GM23338 (cell line): Measurements from ENCODE around the gene ZXDC. TPM values are rescaled to one million over a fixed set of nuclear protein-coding genes. Genes with fewer than 3 reads are reported as not detected.

Experiments used
- ATAC-seq: fragments of 200-7000 bp; cut with Tn5 transposase; 3 replicates; pipeline ENCODE4 v1.9.1; 2020
- DNase-seq: peaks from one replicate; pipeline ENCODE4 v3.0.0-alpha.2; 2015; ENCODE audit warnings: low spot score
- H2AFZ ChIP-seq: fragments of 200-600 bp; sonication (generic); 2 replicates; pipeline ENCODE4 v1.8.0; 2016; ENCODE audit warnings: antibody characterized with exemption, mild to moderate bottlenecking, moderate library complexity
- H3F3A ChIP-seq: fragments of 200-600 bp; sonication (generic); replicated peaks from 2 replicates; pipeline ENCODE4 v1.8.0; 2017; ENCODE audit warnings: antibody characterized with exemption, mixed run types, low read depth
- H3K27ac ChIP-seq: fragments of 200-600 bp; sonication (generic); 2 replicates; pipeline ENCODE4 v1.6.1; 2016; ENCODE audit warnings: low read depth
- H3K27me3 ChIP-seq: fragments of 200-600 bp; sonication (generic); 2 replicates; pipeline ENCODE4 v1.8.0; 2016; ENCODE audit warnings: mild to moderate bottlenecking, mixed run types, moderate library complexity; ENCODE audit not compliant: insufficient read depth
- H3K36me3 ChIP-seq: fragments of 200-600 bp; sonication (generic); 2 replicates; pipeline ENCODE4 v1.8.0; 2016; ENCODE audit warnings: mild to moderate bottlenecking; ENCODE audit not compliant: insufficient read depth
- H3K4me1 ChIP-seq: fragments of 200-600 bp; sonication (generic); 2 replicates; pipeline ENCODE4 v1.8.0; 2016; ENCODE audit warnings: mild to moderate bottlenecking, moderate library complexity; ENCODE audit not compliant: insufficient read depth
- H3K4me2 ChIP-seq: fragments of 200-600 bp; sonication (generic); 2 replicates; pipeline ENCODE4 v1.7.1; 2017; ENCODE audit warnings: mixed run types
- H3K4me3 ChIP-seq: fragments of 200-600 bp; sonication (generic); 2 replicates; pipeline ENCODE4 v1.6.1; 2016; ENCODE audit warnings: mixed run types
- H3K79me2 ChIP-seq: fragments of 200-600 bp; sonication (generic); replicated peaks from 2 replicates; pipeline ENCODE4 v1.8.0; 2017; ENCODE audit warnings: mild to moderate bottlenecking; ENCODE audit not compliant: insufficient read depth
- H3K9me2 ChIP-seq: fragments of 200-600 bp; sonication (generic); 2 replicates; pipeline ENCODE4 v1.8.0; 2017; ENCODE audit not compliant: insufficient read depth
- H4K20me1 ChIP-seq: fragments of 200-600 bp; sonication (generic); replicated peaks from 2 replicates; pipeline ENCODE4 v1.8.0; 2017; ENCODE audit warnings: mild to moderate bottlenecking; ENCODE audit not compliant: insufficient read depth
- H3K27ac Mint-ChIP-seq: 2 replicates; pipeline ENCODE4 v1.8.0; 2020; ENCODE audit warnings: inconsistent platforms, mild to moderate bottlenecking, moderate library complexity, mixed read lengths
- H3K27me3 Mint-ChIP-seq: 3 replicates; pipeline ENCODE4 v1.8.0; 2022; ENCODE audit warnings: low read depth, mild to moderate bottlenecking, moderate library complexity, mixed read lengths, inconsistent platforms; ENCODE audit not compliant: insufficient read depth, poor library complexity
- H3K36me3 Mint-ChIP-seq: 3 replicates; pipeline ENCODE4 v1.8.0; 2021; ENCODE audit warnings: low read depth, mild to moderate bottlenecking, inconsistent platforms, moderate library complexity, mixed read lengths
- H3K4me1 Mint-ChIP-seq: 3 replicates; pipeline ENCODE4 v1.8.0; 2020; ENCODE audit warnings: mild to moderate bottlenecking, inconsistent platforms, mixed read lengths
- H3K4me3 Mint-ChIP-seq: 3 replicates; pipeline ENCODE4 v1.8.0; 2021; ENCODE audit warnings: moderate library complexity, mild to moderate bottlenecking, inconsistent platforms, mixed read lengths
- H3K9me3 Mint-ChIP-seq: 3 replicates; pipeline ENCODE4 v1.8.0; 2020; ENCODE audit warnings: moderate library complexity, mild to moderate bottlenecking, inconsistent platforms, mixed read lengths
- CREB1 ChIP-seq: fragments of 250-450 bp; sonication (Bioruptor Pico); IDR thresholded peaks from 2 replicates; pipeline ENCODE4 v1.5.0; 2020; ENCODE audit warnings: low read depth, mild to moderate bottlenecking, moderate library complexity
- CTCF ChIP-seq, 2 experiments: fragments of 200-600 bp in 1 of 2; sonication (generic) in 1 of 2; conservative IDR thresholded peaks; 2 replicates each; pipeline versions ENCODE4 v1.5.1 to v1.6.1; 2016 to 2017; ENCODE audit warnings: antibody characterized with exemption in 2 of 2, low read depth in 2 of 2, mild to moderate bottlenecking in 2 of 2, moderate library complexity in 1 of 2
- EZH2 ChIP-seq: fragments of 200-600 bp; sonication (generic); IDR thresholded peaks from one replicate; pipeline ENCODE4 v1.8.0; 2017; ENCODE audit warnings: antibody characterized with exemption, mild to moderate bottlenecking, low read depth; ENCODE audit not compliant: unreplicated experiment
- EZH2phosphoT487 ChIP-seq: fragments of 200-600 bp; sonication (generic); IDR thresholded peaks from one replicate; pipeline ENCODE4 v1.8.1; 2018; ENCODE audit warnings: antibody characterized with exemption; ENCODE audit not compliant: unreplicated experiment
- JUNB ChIP-seq: IDR thresholded peaks from one replicate; pipeline ENCODE4 v1.6.1; 2016; ENCODE audit warnings: antibody characterized with exemption; ENCODE audit not compliant: unreplicated experiment
- NANOG ChIP-seq: IDR thresholded peaks from 2 replicates; pipeline ENCODE4 v1.6.1; 2016; ENCODE audit warnings: antibody characterized with exemption, borderline replicate concordance
- POLR2AphosphoS5 ChIP-seq: IDR thresholded peaks from 2 replicates; pipeline ENCODE4 v1.6.1; 2016; ENCODE audit warnings: antibody characterized with exemption, low read depth
- STAT1 ChIP-seq: IDR thresholded peaks from one replicate; pipeline ENCODE4 v1.6.1; 2016; ENCODE audit warnings: antibody characterized with exemption; ENCODE audit not compliant: unreplicated experiment
- ZNF114 ChIP-seq: fragments of 250-450 bp; sonication (Bioruptor Pico); IDR thresholded peaks from 2 replicates; pipeline ENCODE4 v1.5.0; 2020; ENCODE audit warnings: mild to moderate bottlenecking, moderate library complexity
- ZNF331 ChIP-seq: fragments of 250-450 bp; sonication (Bioruptor Pico); IDR thresholded peaks from 2 replicates; pipeline ENCODE4 v1.5.0; 2020; ENCODE audit warnings: low read depth, mild to moderate bottlenecking, moderate library complexity
- ZNF462 ChIP-seq: fragments of 250-450 bp; sonication (Bioruptor Pico); IDR thresholded peaks from 2 replicates; pipeline ENCODE4 v1.5.0; 2020; ENCODE audit warnings: mild to moderate bottlenecking, moderate library complexity
- polyA plus RNA-seq: library from polyadenylated mRNA; unstranded; fragments of >200 nt; fragmentation: Nextera tagmentation; extraction: Ambion mirVana; gene quantifications from 2 replicates; pipeline ENCODE4 v1.2.1, GENCODE V29; 2016
- total RNA-seq: library from RNA; depleted of rRNA; stranded (reverse); fragments of >200 nt; shearing (Covaris generic); gene quantifications from 2 replicates; pipeline ENCODE4 v1.2.3, GENCODE V29; 2014
- TF ChIP-seq, protein P1 (sequence below): IDR thresholded peaks from one replicate; pipeline ENCODE4 v1.6.1; 2018; ENCODE audit warnings: antibody characterized with exemption; ENCODE audit not compliant: unreplicated experiment
- TF ChIP-seq, protein P2 (sequence below): IDR thresholded peaks from 2 replicates; pipeline ENCODE4 v1.6.1; 2016; ENCODE audit warnings: antibody characterized with exemption

Gene ZXDC
- total and polyA plus RNA-seq, 2 experiments from 2014 or later: 5.7 to 45.1 TPM

GRCh38 chr3:126433496-126434263 is 42.0 kb downstream of the ZXDC start:
- Histone ChIP-seq H3K27me3 (no peaks in the 10 kb centered on the region), H3K4me2 (no peak overlapping the region), H3K9me2 (no peaks in the 10 kb centered on the region), H4K20me1 (no peaks in the 10 kb centered on the region), H3K4me3 (no peak overlapping the region), H3K79me2 (no peaks in the 10 kb centered on the region), H3K4me1 (no peaks in the 10 kb centered on the region), H3F3A (no peaks in the 10 kb centered on the region), H3K36me3 (no peaks in the 10 kb centered on the region), H2AFZ (no peak overlapping the region), H3K27ac (no peak overlapping the region)
- Mint-ChIP-seq H3K4me3 (no peak overlapping the region), H3K36me3 (peaks cover 20% of the 10 kb centered on the region), H3K9me3 (no peaks in the 10 kb centered on the region), H3K27ac (no peak overlapping the region), H3K4me1 (peaks cover 3% of the 10 kb centered on the region; the same call in 2 of the 3 replicates), H3K27me3 (peaks cover 3% of the 10 kb centered on the region)
- no peak for TF ChIP-seq ZNF114 (CRISPR knock-in tag)
- TF ChIP-seq ZNF331 (CRISPR knock-in tag): no peak
- no peak for TF ChIP-seq JUNB
- TF ChIP-seq EZH2phosphoT487: no peak
- no peak for TF ChIP-seq CTCF (conservative IDR thresholded peaks at IDR 0.05; ENCODE audit: low read depth in 2 of 2)
- no peak for TF ChIP-seq NANOG
- TF ChIP-seq, protein P1, sequence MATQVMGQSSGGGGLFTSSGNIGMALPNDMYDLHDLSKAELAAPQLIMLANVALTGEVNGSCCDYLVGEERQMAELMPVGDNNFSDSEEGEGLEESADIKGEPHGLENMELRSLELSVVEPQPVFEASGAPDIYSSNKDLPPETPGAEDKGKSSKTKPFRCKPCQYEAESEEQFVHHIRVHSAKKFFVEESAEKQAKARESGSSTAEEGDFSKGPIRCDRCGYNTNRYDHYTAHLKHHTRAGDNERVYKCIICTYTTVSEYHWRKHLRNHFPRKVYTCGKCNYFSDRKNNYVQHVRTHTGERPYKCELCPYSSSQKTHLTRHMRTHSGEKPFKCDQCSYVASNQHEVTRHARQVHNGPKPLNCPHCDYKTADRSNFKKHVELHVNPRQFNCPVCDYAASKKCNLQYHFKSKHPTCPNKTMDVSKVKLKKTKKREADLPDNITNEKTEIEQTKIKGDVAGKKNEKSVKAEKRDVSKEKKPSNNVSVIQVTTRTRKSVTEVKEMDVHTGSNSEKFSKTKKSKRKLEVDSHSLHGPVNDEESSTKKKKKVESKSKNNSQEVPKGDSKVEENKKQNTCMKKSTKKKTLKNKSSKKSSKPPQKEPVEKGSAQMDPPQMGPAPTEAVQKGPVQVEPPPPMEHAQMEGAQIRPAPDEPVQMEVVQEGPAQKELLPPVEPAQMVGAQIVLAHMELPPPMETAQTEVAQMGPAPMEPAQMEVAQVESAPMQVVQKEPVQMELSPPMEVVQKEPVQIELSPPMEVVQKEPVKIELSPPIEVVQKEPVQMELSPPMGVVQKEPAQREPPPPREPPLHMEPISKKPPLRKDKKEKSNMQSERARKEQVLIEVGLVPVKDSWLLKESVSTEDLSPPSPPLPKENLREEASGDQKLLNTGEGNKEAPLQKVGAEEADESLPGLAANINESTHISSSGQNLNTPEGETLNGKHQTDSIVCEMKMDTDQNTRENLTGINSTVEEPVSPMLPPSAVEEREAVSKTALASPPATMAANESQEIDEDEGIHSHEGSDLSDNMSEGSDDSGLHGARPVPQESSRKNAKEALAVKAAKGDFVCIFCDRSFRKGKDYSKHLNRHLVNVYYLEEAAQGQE: no peak
- TF ChIP-seq ZNF462 (CRISPR knock-in tag): no peak
- no peak for TF ChIP-seq POLR2AphosphoS5
- TF ChIP-seq STAT1: no peak
- no peak for TF ChIP-seq EZH2
- no peak for TF ChIP-seq CREB1 (CRISPR knock-in tag)
- TF ChIP-seq, protein P2, sequence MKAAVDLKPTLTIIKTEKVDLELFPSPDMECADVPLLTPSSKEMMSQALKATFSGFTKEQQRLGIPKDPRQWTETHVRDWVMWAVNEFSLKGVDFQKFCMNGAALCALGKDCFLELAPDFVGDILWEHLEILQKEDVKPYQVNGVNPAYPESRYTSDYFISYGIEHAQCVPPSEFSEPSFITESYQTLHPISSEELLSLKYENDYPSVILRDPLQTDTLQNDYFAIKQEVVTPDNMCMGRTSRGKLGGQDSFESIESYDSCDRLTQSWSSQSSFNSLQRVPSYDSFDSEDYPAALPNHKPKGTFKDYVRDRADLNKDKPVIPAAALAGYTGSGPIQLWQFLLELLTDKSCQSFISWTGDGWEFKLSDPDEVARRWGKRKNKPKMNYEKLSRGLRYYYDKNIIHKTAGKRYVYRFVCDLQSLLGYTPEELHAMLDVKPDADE: no peak
- no peak for DNase-seq
- no peak for ATAC-seq
